Esophagus squamous epithelium (tissue), 5 donors: ENCODE results near the gene SV2C. TPM values are rescaled to one million over a fixed set of nuclear protein-coding genes. Genes with fewer than 3 reads are reported as not detected.

ENCODE experiments used
- DNase-seq: peaks from one replicate; lab custom pipeline; 2025; lab: John Stamatoyannopoulos, UW
- H3K27ac ChIP-seq, 4 donors: fragments of 200-600 bp; sonication (generic); one replicate each; pipeline ENCODE4 v1.5.1; 2016 to 2019; ENCODE audit warnings: mild to moderate bottlenecking in 1 of 4
- H3K27me3 ChIP-seq, 4 donors: fragments of 200-600 bp; sonication (generic); 1 replicate in 3 of 4; 2 replicates in 1 of 4; pipeline versions ENCODE4 v1.5.1 to v1.6.0; 2017 to 2021; ENCODE audit warnings: antibody characterized with exemption in 1 of 4
- H3K36me3 ChIP-seq, 3 donors: fragments of 200-600 bp; sonication (generic); one replicate each; pipeline ENCODE4 v1.5.1; 2016 to 2019
- H3K4me1 ChIP-seq, 3 donors: fragments of 200-600 bp; sonication (generic); one replicate each; pipeline ENCODE4 v1.5.1; 2017 to 2019
- H3K4me3 ChIP-seq, 4 donors: fragments of 200-600 bp; sonication (generic); 1 replicate in 3 of 4; 2 replicates in 1 of 4; pipeline ENCODE4 v1.5.1; 2016 to 2019; ENCODE audit warnings: mild to moderate bottlenecking in 2 of 4, moderate library complexity in 1 of 4
- H3K9me3 ChIP-seq, 3 donors: fragments of 200-600 bp; sonication (generic); one replicate each; pipeline ENCODE4 v1.5.1; 2016 to 2019
- CTCF ChIP-seq, 6 experiments: fragments of 450-650 bp in 4 of 6; fragments of 200-600 bp in 2 of 6; sonication (generic) in 2 of 6; IDR thresholded peaks; one replicate each; pipeline ENCODE4 v1.5.1; 2016 to 2019; ENCODE audit warnings: antibody characterized with exemption in 6 of 6, mild to moderate bottlenecking in 4 of 6, moderate library complexity in 4 of 6
- POLR2A ChIP-seq, 4 donors: fragments of 450-650 bp; IDR thresholded peaks; one replicate each; pipeline ENCODE4 v1.6.1; 2017; ENCODE audit warnings: antibody characterized with exemption in 4 of 4, mild to moderate bottlenecking in 4 of 4, moderate library complexity in 3 of 4
- WGBS, 2 donors: methylation state at CpG; one replicate each; pipeline ENCODE4 v1.1.5; 2018; 5-methylcytosine and 5-hydroxymethylcytosine counted together
- intact Hi-C: fragments of 100-400 bp; cut with DNase I; formaldehyde crosslinking; loops from one replicate; pipeline ENCODE4 v1.15.0; 2022
- small RNA-seq, 4 donors: library from RNA; depleted of rRNA; stranded (forward); fragments of <200 nt; gene quantifications; one replicate each; pipeline ENCODE3, GENCODE V24; 2016
- total RNA-seq, 4 donors: library from RNA; depleted of rRNA; stranded (reverse); fragments of >200 nt; gene quantifications; one replicate each; pipeline ENCODE4 v1.1.0, GENCODE V29; 2016
- donor health status: DM: yes; HTN: yes; CAD: no.

SV2C gene
- total RNA-seq, 4 donors from 2014 or later, result under 0.01 to 0.26 (median 0.06) TPM

- WGBS, 2 donors, result 0 to 3% methylated on average over 13 to 24 of the region's 25 CpGs
These were observed 319.2 kb downstream of the SV2C start for GRCh38 chr5:76402251-76402885.

GRCh38 chr5:76402886-76403765 is 319.9 kb downstream of the SV2C start, which contains the start of gene IQGAP2:
TSS of gene IQGAP2 (plus strand) at chr5:76403285. CDS start at chr5:76403546, 261 bp downstream.
- Histone ChIP-seq H3K27me3 (peaks cover 0 to 40% (median 5%) of the 10 kb centered on the region in 4 donors), H3K36me3 (no peaks in the 10 kb centered on the region), H3K4me1 (peaks cover 0 to 34% (median 13%) of the 10 kb centered on the region in 3 donors), H3K9me3 (no peaks in the 10 kb centered on the region), H3K27ac (peak within 1 kb of the TSS; percentile 67 to 79 (median 69)), H3K4me3 (peak within 1 kb of the TSS; percentile 43 to 74 (median 52))
- TF ChIP-seq POLR2A (IDR thresholded peaks at IDR 0.05), result peak in 1 of 4 donors; percentile 43
- TF ChIP-seq CTCF (IDR thresholded peaks at IDR 0.05), result peak; percentile 45 to 73 (median 64)
- peak; percentile 54 for DNase-seq
- WGBS, 2 donors, result 0% methylated on average over 11 to 15 of the region's 92 CpGs
- intact Hi-C loops, result loop anchor here (10.0 kb wide), 1 partner anchor 142 kb away; no protein-coding TSS in a partner anchor

More at GRCh38 chr5:76402251-76402885, 319.2 kb downstream of the SV2C start:
- H3K27ac ChIP-seq, result peak overlapping the region in 3 of 4 donors; percentile 24 to 70 (median 57)
- H3K9me3 ChIP-seq, result no peaks in the 10 kb centered on the region
- H3K4me1 ChIP-seq, result peaks cover 0 to 34% (median 13%) of the 10 kb centered on the region in 3 donors
- H3K36me3 ChIP-seq, result no peaks in the 10 kb centered on the region
- peaks cover 0 to 40% (median 5%) of the 10 kb centered on the region in 4 donors for H3K27me3 ChIP-seq
- TF ChIP-seq CTCF (IDR thresholded peaks at IDR 0.05) (no peak), POLR2A (IDR thresholded peaks at IDR 0.05) (no peak)
- DNase-seq, result no peak
- intact Hi-C loops, result loop anchor here (10.0 kb wide), 1 partner anchor 142 kb away; no protein-coding TSS in a partner anchor
- peak overlapping the region; percentile 43 to 74 (median 52) for H3K4me3 ChIP-seq

Small RNAs within 50 kb of the gene (small RNA-seq; reads per million reads assigned to genes)
- gene AC113404.2 (0 reads per million in 4 donors), gene RNA5SP186 (0 reads per million in 4 donors)
